Caco-2 (cell line): Measurements from ENCODE around the gene CPLX1. TPM values are rescaled to one million over a fixed set of nuclear protein-coding genes. Genes with fewer than 3 reads are reported as not detected.
"Not testable (repeated sequence)": the region's sequence is repeated elsewhere in the genome, so short reads cannot be mapped to it uniquely, and the experiment has no call there.

ENCODE experiments used
- BruUV-seq: library from RNA; stranded (reverse); fragments of 400-500 nt; replicated peaks from 2 replicates; lab custom pipeline; 2021; lab: Mats Ljungman, UMichigan
- CTCF ChIA-PET: fragments of 300-600 bp; sonication (Branson Sonifier 250); formaldehyde crosslinking; loops from one replicate; lab custom pipeline; 2022; ENCODE audit warnings: antibody characterized with exemption; lab: Charles Lee
- POLR2A ChIA-PET: fragments of 300-600 bp; sonication (Branson Sonifier 250); formaldehyde crosslinking; loops from one replicate; lab custom pipeline; 2022; ENCODE audit warnings: antibody characterized with exemption; lab: Charles Lee
- DNase-seq, 2 experiments: peaks; one replicate each; pipeline versions ENCODE4 v3.0.0 to v3.0.0-alpha.2; 2020 to 2022
- H3K27me3 ChIP-seq: replicated peaks from 2 replicates; pipeline ENCODE4 v1.6.0; 2011; ENCODE audit warnings: low read length; ENCODE audit not compliant: control insufficient read depth, insufficient read depth
- H3K36me3 ChIP-seq: 2 replicates; pipeline ENCODE4 v1.5.1; 2011; ENCODE audit warnings: low read length; ENCODE audit not compliant: control insufficient read depth, insufficient read depth
- H3K4me1 ChIP-seq: fragments of 250-450 bp; sonication (Bioruptor Pico); 2 replicates; pipeline ENCODE4 v1.5.1; 2020; ENCODE audit warnings: mild to moderate bottlenecking
- H3K4me3 ChIP-seq: 2 replicates; pipeline ENCODE4 v1.5.1; 2011; ENCODE audit warnings: low read depth, mild to moderate bottlenecking, control low read depth, low read length
- H3K9me3 ChIP-seq: fragments of 250-450 bp; sonication (Bioruptor Pico); 2 replicates; pipeline ENCODE4 v1.5.1; 2020; ENCODE audit warnings: mild to moderate bottlenecking, moderate library complexity
- H3K27ac Mint-ChIP-seq: one replicate; pipeline ENCODE4 v1.8.0; 2022; ENCODE audit warnings: mixed read lengths; ENCODE audit not compliant: unreplicated experiment
- H3K27me3 Mint-ChIP-seq: one replicate; pipeline ENCODE4 v1.8.0; 2022; ENCODE audit warnings: mixed read lengths; ENCODE audit not compliant: insufficient read depth, unreplicated experiment
- H3K36me3 Mint-ChIP-seq: one replicate; pipeline ENCODE4 v1.8.0; 2022; ENCODE audit warnings: mild to moderate bottlenecking, mixed read lengths; ENCODE audit not compliant: insufficient read depth, unreplicated experiment
- H3K4me1 Mint-ChIP-seq: one replicate; pipeline ENCODE4 v1.8.0; 2022; ENCODE audit warnings: low read depth, mixed read lengths; ENCODE audit not compliant: unreplicated experiment
- H3K4me3 Mint-ChIP-seq: one replicate; pipeline ENCODE4 v1.8.0; 2022; ENCODE audit warnings: mild to moderate bottlenecking, moderate library complexity, mixed read lengths; ENCODE audit not compliant: unreplicated experiment
- H3K9me3 Mint-ChIP-seq: one replicate; pipeline ENCODE4 v1.8.0; 2022; ENCODE audit warnings: mixed read lengths; ENCODE audit not compliant: unreplicated experiment
- CTCF ChIP-seq, 2 experiments: fragments of 200-600 bp in 1 of 2; IDR thresholded peaks; 1 replicate in 1 of 2; 2 replicates in 1 of 2; pipeline versions ENCODE4 v1.5.1 to v1.8.0; 2011 to 2022; ENCODE audit warnings: antibody characterized with exemption in 1 of 2, control low read depth in 1 of 2, inconsistent platforms in 1 of 2, low read depth in 1 of 2, low read length in 1 of 2, mild to moderate bottlenecking in 1 of 2, moderate library complexity in 1 of 2; ENCODE audit not compliant: insufficient read depth in 1 of 2, severe bottlenecking in 1 of 2, unreplicated experiment in 1 of 2
- intact Hi-C: fragments of 100-400 bp; cut with micrococcal nuclease; formaldehyde crosslinking; loops from one replicate; pipeline ENCODE4 v1.10.0; 2022; ENCODE audit not compliant: unreplicated experiment
- total RNA-seq: library from RNA; stranded (reverse); gene quantifications from 2 replicates; pipeline ENCODE4 v1.2.3, GENCODE V29; 2022

The CPLX1 gene
- total RNA-seq, 1 experiment from 2014 or later, result 20.9 TPM

GRCh38 chr4:738781-739280 is 87.1 kb downstream of the CPLX1 start:
- intact Hi-C loops, result no loop called here
- Mint-ChIP-seq H3K4me3 (no peak overlapping the region), H3K27me3 (no peaks in the 10 kb centered on the region), H3K27ac (no peak overlapping the region), H3K9me3 (no peaks in the 10 kb centered on the region), H3K4me1 (no peaks in the 10 kb centered on the region), H3K36me3 (peaks cover 56% of the 10 kb centered on the region)
- H3K27me3 ChIP-seq, result no peaks in the 10 kb centered on the region
- CTCF ChIA-PET, result no interaction called here
- no peak for DNase-seq
- H3K4me3 ChIP-seq, result no peak overlapping the region
- H3K36me3 ChIP-seq, result peaks cover 2% of the 10 kb centered on the region; the same call in 1 of the 2 replicates
- no peaks in the 10 kb centered on the region for H3K4me1 ChIP-seq
- TF ChIP-seq CTCF (IDR thresholded peaks at IDR 0.05; ENCODE audit: insufficient read depth in 1 of 2, low read depth in 1 of 2, low read length in 1 of 2, severe bottlenecking in 1 of 2, unreplicated experiment in 1 of 2), result no peak
- H3K9me3 ChIP-seq, result no peaks in the 10 kb centered on the region
- POLR2A ChIA-PET, result no interaction called here
- no TSS peak for BruUV-seq

- H3K4me1 Mint-ChIP-seq, H3K4me1 ChIP-seq, intact Hi-C loops, H3K9me3 Mint-ChIP-seq, H3K27me3 Mint-ChIP-seq, DNase-seq, H3K27ac Mint-ChIP-seq, H3K36me3 ChIP-seq, H3K4me3 ChIP-seq, H3K4me3 Mint-ChIP-seq, H3K27me3 ChIP-seq, POLR2A ChIA-PET, H3K9me3 ChIP-seq, CTCF ChIA-PET, BruUV-seq: not testable (repeated sequence)
- peaks cover 42% of the 10 kb centered on the region for H3K36me3 Mint-ChIP-seq
Observed at GRCh38 chr4:736561-736960, 89.4 kb downstream of the CPLX1 start.

- no peak for DNase-seq
- H3K27ac Mint-ChIP-seq, result no peak overlapping the region
- H3K4me1 Mint-ChIP-seq, result no peaks in the 10 kb centered on the region
- Histone ChIP-seq H3K9me3 (no peaks in the 10 kb centered on the region), H3K4me1 (no peaks in the 10 kb centered on the region), H3K4me3 (no peak overlapping the region), H3K36me3 (peaks cover 1% of the 10 kb centered on the region; the same call in 1 of the 2 replicates), H3K27me3 (no peaks in the 10 kb centered on the region)
- CTCF ChIA-PET, result no interaction called here
- intact Hi-C loops, result no loop called here
- TF ChIP-seq CTCF (IDR thresholded peaks at IDR 0.05; ENCODE audit: insufficient read depth in 1 of 2, low read depth in 1 of 2, low read length in 1 of 2, severe bottlenecking in 1 of 2, unreplicated experiment in 1 of 2), result no peak
- no TSS peak for BruUV-seq
- H3K4me3 Mint-ChIP-seq, result no peak overlapping the region
- no peaks in the 10 kb centered on the region for H3K27me3 Mint-ChIP-seq
- no peaks in the 10 kb centered on the region for H3K9me3 Mint-ChIP-seq
- H3K36me3 Mint-ChIP-seq, result peaks cover 46% of the 10 kb centered on the region
- POLR2A ChIA-PET, result no interaction called here
Observed at GRCh38 chr4:735583-735982, 90.3 kb downstream of the CPLX1 start.

Other genes starting within 250 kb of the CPLX1 start
- gene TMEM271, start 249.8 kb downstream of the CPLX1 start, total RNA-seq, result not detected in 2 replicates
- not detected in 2 replicates for gene PDE6B, start 200.6 kb downstream of the CPLX1 start, total RNA-seq
- 244 and 257 TPM in 2 replicates for gene ATP5ME, start 151.9 kb downstream of the CPLX1 start, total RNA-seq
- 17.1 and 21.8 TPM in 2 replicates for gene MYL5, start 151.6 kb downstream of the CPLX1 start, total RNA-seq
- gene SLC49A3, start 137.0 kb downstream of the CPLX1 start, total RNA-seq, result 0.20 TPM in 1 of 2 replicates, not detected in the other
- 36.6 and 38.0 TPM in 2 replicates for gene PCGF3, start 120.3 kb downstream of the CPLX1 start, total RNA-seq
- 126 TPM in 2 replicates for gene GAK, start 106.2 kb upstream of the CPLX1 start, total RNA-seq
- 22.3 and 30.2 TPM in 2 replicates for gene TMEM175, start 106.3 kb upstream of the CPLX1 start, total RNA-seq
- gene DGKQ, start 147.4 kb upstream of the CPLX1 start, total RNA-seq, result 13.9 and 14.1 TPM in 2 replicates
- gene IDUA, start 160.9 kb upstream of the CPLX1 start, total RNA-seq, result 26.4 and 26.9 TPM in 2 replicates
- 8.7 and 9.6 TPM in 2 replicates for gene SLC26A1, start 167.3 kb upstream of the CPLX1 start, total RNA-seq
- gene FGFRL1, start 185.5 kb upstream of the CPLX1 start, total RNA-seq, result 25.4 and 26.0 TPM in 2 replicates